Naive thymus-derived CD8-positive, alpha-beta T cell (primary cell): ENCODE results near the gene NKX2-3. TPM values are rescaled to one million over a fixed set of nuclear protein-coding genes. Genes with fewer than 3 reads are reported as not detected.
A peak's percentile ranks its signal among the peaks of the same experiment; 100 is the strongest.

Experiments
- ATAC-seq, 2 donors: fragments of 150-1000 bp; cut with Tn5 transposase in 1 of 2; sonication (Bioruptor Pico), chemical (Tn5 transposase) in 1 of 2; 1 replicate in 1 of 2; 2 replicates in 1 of 2; pipeline ENCODE4 v1.10.0; 2021; ENCODE audit warnings: mild to moderate bottlenecking in 2 of 2, moderate library complexity in 2 of 2
- POLR2A ChIA-PET: fragments of 350-600 bp; sonication (Branson Sonifier 250); formaldehyde crosslinking; loops from one replicate; lab custom pipeline; 2021; ENCODE audit warnings: antibody characterized with exemption; lab: Charles Lee
- DNase-seq, 10 donors: peaks; one replicate each; pipeline versions ENCODE4 v3.0.0 to v3.0.0-alpha.2; 2020 to 2022
- H3K27ac Mint-ChIP-seq, 10 donors: one replicate each; pipeline ENCODE4 v1.8.0; 2020 to 2022; ENCODE audit warnings: mild to moderate bottlenecking in 10 of 10, mixed read lengths in 10 of 10, moderate library complexity in 4 of 10, inconsistent platforms in 1 of 10
- H3K27me3 Mint-ChIP-seq, 5 donors: one replicate each; pipeline ENCODE4 v1.8.0; 2021 to 2022; ENCODE audit warnings: mixed read lengths in 5 of 5
- H3K36me3 Mint-ChIP-seq, 3 donors: one replicate each; pipeline ENCODE4 v1.8.0; 2020 to 2022; ENCODE audit warnings: mixed read lengths in 3 of 3, mild to moderate bottlenecking in 2 of 3, inconsistent platforms in 1 of 3
- H3K4me1 Mint-ChIP-seq, 4 donors: one replicate each; pipeline ENCODE4 v1.8.0; 2021 to 2022; ENCODE audit warnings: mixed read lengths in 4 of 4
- H3K4me3 Mint-ChIP-seq, 10 donors: one replicate each; pipeline ENCODE4 v1.8.0; 2020 to 2022; ENCODE audit warnings: mild to moderate bottlenecking in 10 of 10, mixed read lengths in 10 of 10, moderate library complexity in 6 of 10, inconsistent platforms in 1 of 10
- H3K9me3 Mint-ChIP-seq, 9 donors: one replicate each; pipeline ENCODE4 v1.8.0; 2020 to 2022; ENCODE audit warnings: mixed read lengths in 9 of 9, mild to moderate bottlenecking in 3 of 9, inconsistent platforms in 1 of 9, moderate library complexity in 1 of 9
- polyA plus RNA-seq, 3 donors: library from polyadenylated mRNA; unstranded; fragments of 300-500 nt; fragmentation: Illumina TruSeq; gene quantifications; one replicate each; pipeline ENCODE4 v1.2.3, GENCODE V29; 2021
- total RNA-seq, 8 experiments: library from RNA in 2 of 8; stranded (reverse) in 2 of 8; gene quantifications; one replicate each; pipeline ENCODE4 v1.2.3 and lab custom pipeline; 2021 to 2026

The NKX2-3 gene
- total and polyA plus RNA-seq, 5 experiments from 2014 or later = not detected

DNA sequence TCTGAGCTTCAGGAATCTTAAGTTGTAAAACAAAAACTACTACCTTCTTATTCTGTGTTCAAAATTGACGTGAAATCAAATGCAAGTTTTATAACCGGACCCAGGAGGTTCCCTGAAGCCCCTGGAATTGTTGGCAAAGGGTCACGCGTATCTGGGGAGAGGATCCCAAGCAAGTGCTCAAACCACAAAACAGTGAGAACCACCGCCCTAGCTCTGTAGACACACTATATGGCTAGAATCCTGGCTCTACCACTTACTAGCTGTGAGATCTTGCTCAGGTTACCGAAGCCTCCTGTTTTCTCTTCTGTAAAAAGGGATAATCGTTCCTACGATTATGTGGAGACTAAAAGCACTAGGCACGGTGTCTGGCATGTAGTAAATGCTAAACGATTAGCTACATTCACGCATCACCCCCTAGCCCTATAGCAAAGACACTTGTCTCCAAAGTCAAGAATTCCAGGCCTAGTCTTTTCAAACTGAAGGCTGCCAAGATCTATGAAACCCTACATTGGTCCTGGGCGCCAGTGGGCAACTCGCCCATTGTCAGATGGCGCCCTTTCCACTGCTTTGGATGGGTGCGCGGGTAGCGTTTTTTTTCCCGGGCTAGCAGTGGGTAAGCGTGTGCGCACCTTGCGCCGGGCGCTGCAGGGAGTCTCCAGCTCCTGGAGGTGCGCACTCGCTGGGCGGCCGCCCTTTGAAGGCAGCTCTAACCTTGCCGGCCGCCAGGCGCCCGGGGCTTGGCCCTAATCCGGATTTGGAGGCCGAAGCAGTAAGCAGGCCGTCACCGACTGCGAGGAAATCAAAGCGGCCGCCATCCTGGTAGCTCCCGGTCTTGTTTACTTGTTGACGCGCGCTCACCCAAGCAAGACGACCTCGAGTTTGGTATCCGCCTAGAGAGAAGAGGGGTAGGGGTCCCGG lies 11.6 kb upstream of the NKX2-3 start:
- no peak overlapping the region for H3K27ac Mint-ChIP-seq
- H3K4me1 Mint-ChIP-seq = peaks cover 8 to 19% (median 10%) of the 10 kb centered on the region in 4 donors
- DNase-seq = no peak
- H3K36me3 Mint-ChIP-seq = peaks cover 0 to 3% (median 0%) of the 10 kb centered on the region in 3 donors
- POLR2A ChIA-PET = no interaction called here
- H3K27me3 Mint-ChIP-seq = peaks cover 41 to 85% (median 74%) of the 10 kb centered on the region in 5 donors
- no peak for ATAC-seq
- H3K4me3 Mint-ChIP-seq = no peak overlapping the region
- H3K9me3 Mint-ChIP-seq = peaks cover 0 to 1% (median 0%) of the 10 kb centered on the region in 9 donors

DNA sequence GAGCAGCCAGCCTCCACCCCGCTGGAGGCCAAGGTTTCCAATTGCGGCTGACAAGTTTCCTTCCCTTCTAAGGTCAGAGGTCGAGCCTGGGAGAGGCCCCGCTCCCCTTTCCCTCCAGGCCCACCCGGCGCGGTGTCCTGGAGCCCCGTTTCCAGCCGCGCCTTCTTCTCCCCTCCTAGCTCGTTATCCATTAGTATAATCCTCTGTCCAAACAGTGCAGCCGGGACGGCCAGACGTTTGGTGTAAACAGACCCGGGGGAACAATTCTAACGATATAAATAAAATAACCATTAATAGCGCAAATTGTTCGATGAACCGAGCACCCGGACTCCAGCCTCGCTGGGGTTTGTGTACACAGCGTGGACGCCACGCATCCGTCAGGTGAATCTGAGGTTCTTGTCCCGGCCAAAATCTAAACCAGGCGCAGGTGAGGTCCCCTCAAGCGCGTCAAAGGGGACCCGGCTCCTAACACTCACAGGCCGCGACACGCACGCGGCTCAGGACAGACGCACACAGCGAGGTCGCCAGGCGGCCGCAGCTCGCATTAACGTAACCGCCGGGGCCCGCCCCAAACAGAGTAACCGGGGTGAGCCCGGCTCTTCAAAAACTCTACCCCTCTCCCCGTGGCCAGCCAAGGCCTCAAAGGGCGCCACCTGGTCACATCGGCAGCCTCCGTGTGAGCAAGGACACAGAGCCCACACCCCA lies 10.8 kb upstream of the NKX2-3 start:
- POLR2A ChIA-PET = no interaction called here
- Mint-ChIP-seq H3K9me3 (peaks cover 0 to 1% (median 0%) of the 10 kb centered on the region in 9 donors), H3K4me3 (no peak overlapping the region), H3K4me1 (peaks cover 8 to 19% (median 10%) of the 10 kb centered on the region in 4 donors), H3K27ac (peak overlapping the region in 1 of 10 donors; percentile 48), H3K27me3 (peaks cover 46 to 87% (median 78%) of the 10 kb centered on the region in 5 donors), H3K36me3 (no peaks in the 10 kb centered on the region)
- no peak for ATAC-seq
- DNase-seq = no peak

DNA sequence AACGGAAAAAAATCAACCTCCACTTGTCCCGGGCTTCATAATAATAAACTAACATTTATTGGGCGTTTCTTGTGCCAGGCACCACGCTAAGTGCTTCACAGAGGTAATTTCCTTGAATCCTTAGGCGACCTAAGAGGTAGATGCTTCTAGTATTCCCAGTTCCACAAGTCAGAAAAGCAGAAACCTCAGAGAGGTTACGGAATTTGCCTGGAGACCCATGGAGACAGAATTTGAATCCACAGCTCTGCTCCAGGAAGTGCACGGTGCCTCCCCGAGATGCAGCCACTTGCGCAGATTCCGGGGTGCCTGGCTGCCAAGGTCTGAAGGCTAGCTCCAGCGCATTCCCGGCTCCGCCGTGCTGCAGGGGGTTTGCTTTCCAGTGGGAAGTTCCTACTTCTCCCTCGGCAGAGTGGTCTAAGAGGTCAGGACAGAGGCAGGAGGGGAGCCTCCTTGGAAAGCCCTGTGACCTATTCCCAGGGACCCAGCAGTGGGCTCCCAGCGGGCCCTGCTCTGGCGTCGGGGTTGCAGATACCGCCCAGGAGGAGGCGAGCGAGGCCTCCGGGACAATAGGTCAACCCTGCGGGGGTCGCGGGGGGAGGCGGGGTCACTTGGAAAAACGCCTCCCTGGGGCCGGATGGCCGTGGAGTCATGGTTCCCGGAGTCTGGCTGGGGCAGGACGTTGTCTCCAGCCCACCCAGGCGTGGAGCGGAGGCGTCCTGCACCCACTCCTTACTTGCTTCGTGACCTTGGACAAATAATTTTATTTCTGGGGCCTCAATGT lies 10.1 kb upstream of the NKX2-3 start:
- DNase-seq = no peak
- no peaks in the 10 kb centered on the region for H3K36me3 Mint-ChIP-seq
- POLR2A ChIA-PET = no interaction called here
- peak overlapping the region in 8 of 10 donors; percentile 34 to 84 (median 78) for H3K4me3 Mint-ChIP-seq
- ATAC-seq = no peak
- H3K27me3 Mint-ChIP-seq = peaks cover 45 to 91% (median 73%) of the 10 kb centered on the region in 5 donors
- H3K9me3 Mint-ChIP-seq = peaks cover 0 to 1% (median 0%) of the 10 kb centered on the region in 9 donors
- H3K27ac Mint-ChIP-seq = no peak overlapping the region
- peaks cover 8 to 19% (median 10%) of the 10 kb centered on the region in 4 donors for H3K4me1 Mint-ChIP-seq

DNA sequence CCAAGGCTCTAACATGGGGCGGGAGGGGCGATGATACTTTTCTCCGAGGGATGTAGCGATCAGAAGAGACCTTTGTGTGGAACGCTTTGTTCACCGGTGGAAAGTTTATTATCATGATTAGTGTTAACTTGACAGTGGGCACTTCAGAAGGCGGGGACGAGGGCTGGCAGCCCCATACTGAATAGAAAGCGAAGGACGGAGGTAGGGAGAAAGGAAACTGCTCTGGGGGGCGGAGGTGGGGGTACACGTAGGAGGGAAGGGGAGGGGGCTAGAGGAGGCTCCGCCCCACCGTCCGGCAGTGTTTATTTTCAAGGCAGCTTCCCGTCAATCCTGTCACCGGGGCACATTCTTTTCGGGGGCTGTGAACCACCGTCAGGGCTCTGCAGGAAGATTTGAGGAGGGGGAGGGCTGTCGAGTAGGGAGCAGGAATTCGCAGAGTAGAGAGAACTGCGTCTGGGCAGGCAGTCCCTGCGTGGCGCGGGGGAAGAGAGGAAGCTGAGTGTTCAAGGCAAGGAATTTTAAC lies 9.4 kb upstream of the NKX2-3 start:
- DNase-seq = no peak
- ATAC-seq = no peak
- POLR2A ChIA-PET = no interaction called here
- peaks cover 48 to 91% (median 73%) of the 10 kb centered on the region in 5 donors for H3K27me3 Mint-ChIP-seq
- H3K27ac Mint-ChIP-seq = no peak overlapping the region
- peak overlapping the region; percentile 34 to 84 (median 72) for H3K4me3 Mint-ChIP-seq
- H3K4me1 Mint-ChIP-seq = peaks cover 8 to 24% (median 13%) of the 10 kb centered on the region in 4 donors
- no peaks in the 10 kb centered on the region for H3K36me3 Mint-ChIP-seq
- H3K9me3 Mint-ChIP-seq = peaks cover 0 to 1% (median 0%) of the 10 kb centered on the region in 9 donors

DNA sequence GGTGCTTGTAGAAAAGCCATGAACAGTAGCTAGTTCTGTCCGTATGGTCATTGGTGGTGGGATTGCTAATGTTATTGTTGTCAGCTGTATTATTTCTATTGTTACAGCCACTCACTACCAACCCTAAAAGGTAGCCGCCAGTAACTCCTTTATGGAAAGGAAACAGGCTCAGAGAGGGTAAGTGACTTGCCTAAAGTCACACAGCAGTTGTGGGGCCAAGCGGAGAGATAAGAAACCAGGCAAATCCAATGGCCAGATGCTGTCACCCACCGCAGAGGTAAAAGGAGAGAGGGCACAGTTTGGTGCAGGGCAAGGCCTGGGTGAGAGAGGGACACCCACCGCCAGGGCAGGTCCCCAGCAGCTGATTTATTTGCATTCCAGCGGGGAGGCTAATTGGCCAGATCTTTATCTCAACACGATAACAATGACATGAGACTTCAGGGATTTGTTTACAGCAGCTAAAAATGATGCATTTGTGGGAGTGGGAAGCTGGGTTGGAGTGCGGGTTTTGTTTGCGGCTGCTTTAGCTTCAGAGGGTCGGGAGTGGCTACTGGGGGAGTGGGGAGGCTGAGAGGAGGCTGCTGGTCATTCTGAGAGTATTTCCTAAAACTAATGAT lies 8.6 kb upstream of the NKX2-3 start:
- DNase-seq (no peak), ATAC-seq (no peak)
- Mint-ChIP-seq H3K27me3 (peaks cover 53 to 91% (median 74%) of the 10 kb centered on the region in 5 donors), H3K27ac (no peak overlapping the region), H3K9me3 (peaks cover 0 to 5% (median 0%) of the 10 kb centered on the region in 9 donors), H3K4me3 (peak overlapping the region in 1 of 10 donors; percentile 3), H3K4me1 (peaks cover 9 to 28% (median 18%) of the 10 kb centered on the region in 4 donors), H3K36me3 (no peaks in the 10 kb centered on the region)
- POLR2A ChIA-PET = no interaction called here

DNA sequence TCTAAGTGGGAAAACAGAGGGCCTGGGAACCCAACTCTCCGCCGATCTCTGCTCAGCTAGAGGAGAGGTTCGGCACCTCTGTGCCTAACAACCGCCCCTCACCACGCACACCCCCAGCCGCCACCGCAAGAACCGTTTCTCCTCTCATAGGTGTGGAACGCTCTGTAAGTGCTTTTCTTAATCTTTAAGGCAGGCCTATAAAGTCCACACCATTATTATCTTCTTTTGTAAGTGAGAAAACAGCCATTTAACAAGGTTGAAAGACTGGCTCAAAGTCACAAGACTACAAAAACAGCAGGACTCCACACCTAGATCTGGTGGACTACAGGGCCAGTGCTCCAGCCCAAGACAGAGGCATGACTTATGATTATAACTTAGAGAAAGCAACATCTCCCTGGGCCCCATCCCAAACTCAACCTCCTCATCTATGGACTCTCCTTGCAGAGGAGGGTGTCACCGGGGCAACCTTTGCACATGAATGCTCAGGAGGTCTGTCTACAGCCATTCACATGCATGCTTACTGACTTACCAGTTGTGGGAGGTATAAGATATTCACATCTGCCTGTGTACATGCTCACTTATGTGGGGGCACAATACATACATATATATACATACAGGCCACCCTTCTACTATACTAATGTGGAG lies 7.9 kb upstream of the NKX2-3 start:
- H3K36me3 Mint-ChIP-seq = no peaks in the 10 kb centered on the region
- peaks cover 0 to 10% (median 0%) of the 10 kb centered on the region in 9 donors for H3K9me3 Mint-ChIP-seq
- peaks cover 10 to 30% (median 25%) of the 10 kb centered on the region in 4 donors for H3K4me1 Mint-ChIP-seq
- no peak overlapping the region for H3K27ac Mint-ChIP-seq
- peaks cover 57 to 91% (median 74%) of the 10 kb centered on the region in 5 donors for H3K27me3 Mint-ChIP-seq
- DNase-seq (no peak), ATAC-seq (no peak)
- POLR2A ChIA-PET = no interaction called here
- no peak overlapping the region for H3K4me3 Mint-ChIP-seq

DNA sequence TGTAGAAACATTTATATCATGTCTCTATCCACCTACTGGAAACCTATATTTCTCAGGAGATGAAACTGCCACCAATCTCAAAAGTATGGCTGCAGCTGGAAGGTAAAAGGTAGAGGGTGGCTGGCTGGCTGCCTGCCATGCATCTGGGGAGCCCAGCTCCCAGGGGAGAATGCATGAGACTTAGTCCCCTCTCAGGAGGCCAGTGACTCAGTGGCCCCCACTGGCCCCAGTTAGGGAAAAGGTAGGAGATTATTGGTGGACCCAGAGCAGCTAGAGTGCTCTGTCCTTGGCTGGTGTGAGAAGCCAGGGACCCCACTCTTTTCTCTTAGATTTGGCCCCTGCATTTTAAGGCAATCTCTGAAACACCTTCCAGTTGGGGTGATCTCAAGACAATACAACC lies 6.8 kb upstream of the NKX2-3 start:
- no peak for DNase-seq
- no peak overlapping the region for H3K27ac Mint-ChIP-seq
- H3K9me3 Mint-ChIP-seq = peaks cover 0 to 10% (median 0%) of the 10 kb centered on the region in 9 donors
- H3K4me1 Mint-ChIP-seq = peaks cover 14 to 34% (median 30%) of the 10 kb centered on the region in 4 donors
- H3K4me3 Mint-ChIP-seq = no peak overlapping the region
- peaks cover 0 to 4% (median 0%) of the 10 kb centered on the region in 3 donors for H3K36me3 Mint-ChIP-seq
- POLR2A ChIA-PET = no interaction called here
- peaks cover 61 to 91% (median 77%) of the 10 kb centered on the region in 5 donors for H3K27me3 Mint-ChIP-seq
- ATAC-seq = no peak

DNA sequence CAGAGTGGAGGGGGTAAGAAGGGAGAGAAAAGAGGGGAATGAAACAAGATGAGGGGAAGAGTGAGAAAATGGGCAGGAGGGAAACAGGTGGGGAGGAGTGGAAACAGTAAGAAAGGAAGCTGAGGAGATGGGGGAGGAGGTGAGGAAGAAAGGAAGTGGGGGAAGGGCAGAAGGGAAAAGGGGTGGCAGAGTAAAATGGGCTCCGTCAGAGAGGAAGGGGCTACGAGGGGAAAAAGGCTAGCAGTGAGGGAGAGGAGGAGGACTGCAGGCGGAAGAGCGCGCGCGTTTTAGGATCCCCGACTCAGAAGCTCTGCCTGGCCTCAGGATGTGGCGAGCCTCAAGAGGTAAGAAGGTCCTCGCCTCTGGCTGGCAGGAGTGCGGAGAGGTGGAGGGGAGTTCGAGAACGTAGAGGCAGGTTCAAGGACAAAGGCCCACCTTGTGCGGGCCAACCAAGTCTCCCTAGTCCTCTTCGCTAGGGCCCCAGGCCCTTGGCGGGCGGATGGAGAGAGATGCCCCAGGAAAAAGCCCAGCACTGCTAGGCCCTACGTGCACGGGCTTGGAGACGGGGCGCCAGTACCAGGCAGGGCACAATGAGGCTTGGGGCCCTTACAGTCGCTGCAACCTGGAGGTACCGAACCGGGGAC lies 5.8 kb upstream of the NKX2-3 start:
- peaks cover 0 to 10% (median 0%) of the 10 kb centered on the region in 9 donors for H3K9me3 Mint-ChIP-seq
- peaks cover 0 to 7% (median 0%) of the 10 kb centered on the region in 3 donors for H3K36me3 Mint-ChIP-seq
- ATAC-seq (no peak), DNase-seq (no peak)
- H3K27ac Mint-ChIP-seq = no peak overlapping the region
- H3K4me1 Mint-ChIP-seq = peaks cover 14 to 41% (median 37%) of the 10 kb centered on the region in 4 donors
- peaks cover 61 to 97% (median 80%) of the 10 kb centered on the region in 5 donors for H3K27me3 Mint-ChIP-seq
- POLR2A ChIA-PET = no interaction called here
- no peak overlapping the region for H3K4me3 Mint-ChIP-seq

DNA sequence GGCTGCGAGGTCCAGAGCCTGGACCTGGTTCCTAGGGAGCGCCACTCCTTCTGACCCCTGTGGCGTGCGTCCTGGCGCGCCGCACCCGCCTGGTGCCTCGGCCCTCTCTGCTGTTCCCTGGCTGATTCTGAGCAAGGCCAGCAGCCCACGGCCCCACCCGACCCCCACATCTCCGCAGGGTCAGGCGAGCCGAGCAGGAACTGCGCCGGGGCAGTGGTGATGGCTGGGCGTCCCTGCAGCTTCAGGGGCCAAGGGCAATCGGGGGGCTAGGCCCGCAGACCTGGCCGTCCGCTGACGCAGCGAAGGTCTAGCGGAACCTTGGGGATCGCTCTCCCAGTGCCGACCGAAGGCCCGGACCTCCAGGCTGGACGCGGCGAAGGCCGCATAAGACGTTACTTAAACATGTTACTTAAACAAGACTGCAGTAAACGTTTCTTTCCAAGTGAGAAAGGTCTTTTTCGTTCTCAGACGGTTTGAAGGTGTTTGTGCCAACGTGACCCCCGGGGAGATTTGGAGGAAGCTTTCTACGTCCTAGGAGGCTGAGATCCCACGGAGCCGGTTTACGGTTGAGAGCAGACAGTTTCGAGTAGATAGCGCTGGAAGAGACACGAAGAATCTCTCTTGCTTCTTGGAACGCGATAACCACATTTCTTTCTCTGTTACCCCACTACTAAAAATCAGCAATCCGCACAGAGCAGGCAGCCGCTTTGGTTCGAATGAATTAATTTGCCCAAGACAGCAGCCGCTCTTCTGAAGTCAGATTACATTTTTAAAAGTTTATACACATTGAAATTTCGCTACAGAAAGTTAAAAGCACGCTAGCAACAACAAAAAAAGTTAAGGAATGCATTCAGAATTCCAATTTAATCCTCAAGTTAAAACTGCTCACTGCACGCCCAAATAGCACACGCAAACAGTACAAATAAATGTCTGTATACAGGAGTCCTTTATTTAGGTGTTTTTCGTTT lies 4.9 kb upstream of the NKX2-3 start:
- H3K27me3 Mint-ChIP-seq = peaks cover 64 to 97% (median 82%) of the 10 kb centered on the region in 5 donors
- POLR2A ChIA-PET = no interaction called here
- H3K36me3 Mint-ChIP-seq = peaks cover 0 to 11% (median 3%) of the 10 kb centered on the region in 3 donors
- DNase-seq (no peak), ATAC-seq (no peak)
- H3K4me3 Mint-ChIP-seq = peak overlapping the region in 4 of 10 donors; percentile 6 to 50 (median 40)
- peaks cover 16 to 49% (median 46%) of the 10 kb centered on the region in 4 donors for H3K4me1 Mint-ChIP-seq
- peaks cover 0 to 10% (median 0%) of the 10 kb centered on the region in 9 donors for H3K9me3 Mint-ChIP-seq
- H3K27ac Mint-ChIP-seq = no peak overlapping the region
